ENCODE measurements around the gene NUP62.

NUP62 gene

DNA sequence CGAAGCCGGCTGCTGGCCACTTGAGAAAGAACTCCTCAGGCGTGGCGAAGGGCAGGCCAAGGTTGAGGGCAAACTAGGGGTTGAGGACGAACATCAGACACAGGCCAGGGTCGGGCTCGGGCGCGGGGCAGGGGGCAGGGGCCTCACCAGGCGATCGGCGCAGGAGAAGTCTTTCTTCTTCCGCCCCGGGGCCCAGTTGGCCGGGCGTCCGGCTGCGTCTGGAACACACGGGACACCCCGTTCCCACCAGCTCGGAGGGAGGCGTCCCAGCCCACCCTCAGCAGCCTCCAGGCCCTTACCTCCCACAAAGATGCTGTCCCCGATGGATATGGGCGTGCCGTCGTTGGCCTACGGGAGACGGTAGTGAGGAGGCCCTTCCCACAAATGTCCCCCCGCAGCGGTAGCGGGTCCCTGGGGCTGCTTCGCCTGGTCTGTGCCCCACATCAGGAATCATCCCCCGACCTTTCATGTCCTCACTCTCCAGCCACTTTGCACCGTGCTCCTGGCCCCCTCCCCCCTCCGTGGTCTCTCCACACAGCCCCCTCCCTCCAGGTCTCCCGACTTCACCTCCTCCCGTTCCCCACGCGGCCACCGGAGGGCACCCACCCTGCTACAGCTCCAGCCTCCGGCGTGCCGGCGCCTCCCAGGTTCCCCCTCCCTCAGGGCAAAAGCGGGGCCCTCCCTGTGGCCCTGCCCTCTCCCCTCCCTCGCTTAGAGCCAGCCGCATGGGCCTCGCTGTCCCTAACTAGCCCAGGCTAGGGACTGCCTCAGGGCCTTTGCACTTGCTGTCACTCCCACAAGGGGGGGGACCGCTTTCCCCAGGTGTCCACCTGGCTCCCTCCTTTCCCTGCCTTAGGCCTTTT is 66.7 kb downstream of the NUP62 start:
- Histone ChIP-seq H3K36me3 (ENCODE audit: control insufficient read depth in 5 of 5, insufficient read depth in 5 of 5, low read length in 5 of 5) (peaks cover 0 to 64% (median 52%) of the 10 kb centered on the region in 5 donors), H3K9me3 (ENCODE audit: control insufficient read depth in 5 of 5, low read length in 5 of 5) (no peaks in the 10 kb centered on the region), H3K27ac (ENCODE audit: low read depth, low read length) (no peak overlapping the region), H3K9ac (ENCODE audit: low read length in 5 of 5) (no peak overlapping the region), H3K4me1 (ENCODE audit: control insufficient read depth in 5 of 5, insufficient read depth in 5 of 5, low read length in 5 of 5) (peaks cover 0 to 34% (median 27%) of the 10 kb centered on the region in 5 donors), H3K4me3 (ENCODE audit: low read depth in 1 of 5, low read length in 5 of 5) (no peak overlapping the region), H3K27me3 (ENCODE audit: control insufficient read depth in 5 of 5, insufficient read depth in 4 of 5, low read length in 5 of 5) (no peaks in the 10 kb centered on the region)

DNA sequence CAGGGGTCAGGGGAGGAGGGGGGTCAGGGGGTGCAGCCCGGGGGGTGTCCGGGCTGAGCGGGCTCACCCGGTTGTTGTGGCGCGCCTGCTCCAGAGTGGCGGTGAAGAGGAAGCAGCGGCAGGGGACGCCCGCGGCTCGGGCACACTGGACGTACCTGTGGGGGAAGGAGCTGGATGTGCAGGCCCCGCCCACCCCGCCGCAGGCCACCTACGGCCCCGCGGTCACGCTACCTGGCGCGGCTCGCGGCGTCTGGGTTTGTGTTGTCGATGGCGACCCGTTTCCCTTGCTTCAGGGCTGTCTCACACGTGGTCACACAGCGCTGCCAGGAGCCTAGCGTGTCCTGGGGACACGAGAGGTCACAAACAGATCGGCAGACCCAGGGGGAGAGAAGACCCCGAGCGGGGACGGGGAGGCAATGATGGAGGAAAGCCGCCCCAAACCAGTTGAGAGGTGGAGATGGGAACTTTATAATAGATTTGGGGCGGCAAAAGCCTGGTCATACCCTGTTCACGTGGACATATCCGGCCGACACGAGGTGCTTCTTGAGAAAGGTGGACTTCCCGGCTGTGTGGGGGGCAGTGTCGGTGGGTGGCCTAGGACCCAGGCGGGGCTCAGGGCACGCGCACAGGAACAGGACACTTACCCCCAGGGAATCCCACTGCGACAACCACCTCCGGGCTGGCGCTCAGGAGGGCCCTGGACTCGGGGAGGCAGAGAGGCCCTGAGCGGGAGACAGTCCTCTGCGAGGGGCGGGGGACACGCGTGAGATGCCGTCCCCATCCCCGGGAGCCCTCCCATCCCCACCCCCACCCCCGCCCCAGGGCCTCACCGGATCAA is 67.5 kb downstream of the NUP62 start:
- no peak overlapping the region for H3K9ac ChIP-seq (ENCODE audit: low read length in 5 of 5)
- no peak overlapping the region for H3K4me3 ChIP-seq (ENCODE audit: low read depth in 1 of 5, low read length in 5 of 5)
- no peaks in the 10 kb centered on the region for H3K9me3 ChIP-seq (ENCODE audit: control insufficient read depth in 5 of 5, low read length in 5 of 5)
- H3K27me3 ChIP-seq (ENCODE audit: control insufficient read depth in 5 of 5, insufficient read depth in 4 of 5, low read length in 5 of 5), result no peaks in the 10 kb centered on the region
- peaks cover 0 to 27% (median 23%) of the 10 kb centered on the region in 5 donors for H3K4me1 ChIP-seq (ENCODE audit: control insufficient read depth in 5 of 5, insufficient read depth in 5 of 5, low read length in 5 of 5)
- peaks cover 0 to 73% (median 61%) of the 10 kb centered on the region in 5 donors for H3K36me3 ChIP-seq (ENCODE audit: control insufficient read depth in 5 of 5, insufficient read depth in 5 of 5, low read length in 5 of 5)
- H3K27ac ChIP-seq (ENCODE audit: low read depth, low read length), result no peak overlapping the region

DNA sequence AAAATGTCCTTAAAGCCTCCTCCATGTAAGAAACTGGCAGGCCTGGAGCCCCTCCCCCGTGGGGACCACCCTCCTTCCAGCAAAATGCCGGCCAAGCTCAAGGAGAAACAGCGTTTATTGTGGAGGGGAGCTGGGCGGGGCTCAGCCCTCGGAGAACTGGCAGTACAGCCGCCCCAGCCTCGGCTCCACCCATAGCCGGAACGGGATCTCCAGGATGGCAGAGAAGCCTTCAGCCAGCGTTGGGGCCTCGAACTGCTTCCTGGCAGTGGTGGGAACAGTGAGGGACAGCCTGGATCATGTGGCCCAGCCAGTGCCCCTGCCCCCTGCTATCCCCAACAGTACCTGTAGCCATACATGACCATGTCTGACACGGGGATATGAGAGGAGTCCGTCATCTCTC is 68.2 kb downstream of the NUP62 start:
- no peaks in the 10 kb centered on the region for H3K27me3 ChIP-seq (ENCODE audit: control insufficient read depth in 5 of 5, insufficient read depth in 4 of 5, low read length in 5 of 5)
- H3K36me3 ChIP-seq (ENCODE audit: control insufficient read depth in 5 of 5, insufficient read depth in 5 of 5, low read length in 5 of 5), result peaks cover 0 to 77% (median 68%) of the 10 kb centered on the region in 5 donors
- no peaks in the 10 kb centered on the region for H3K9me3 ChIP-seq (ENCODE audit: control insufficient read depth in 5 of 5, low read length in 5 of 5)
- H3K4me3 ChIP-seq (ENCODE audit: low read depth in 1 of 5, low read length in 5 of 5), result no peak overlapping the region
- H3K4me1 ChIP-seq (ENCODE audit: control insufficient read depth in 5 of 5, insufficient read depth in 5 of 5, low read length in 5 of 5), result peaks cover 0 to 20% (median 17%) of the 10 kb centered on the region in 5 donors
- H3K9ac ChIP-seq (ENCODE audit: low read length in 5 of 5), result no peak overlapping the region
- no peak overlapping the region for H3K27ac ChIP-seq (ENCODE audit: low read depth, low read length)

DNA sequence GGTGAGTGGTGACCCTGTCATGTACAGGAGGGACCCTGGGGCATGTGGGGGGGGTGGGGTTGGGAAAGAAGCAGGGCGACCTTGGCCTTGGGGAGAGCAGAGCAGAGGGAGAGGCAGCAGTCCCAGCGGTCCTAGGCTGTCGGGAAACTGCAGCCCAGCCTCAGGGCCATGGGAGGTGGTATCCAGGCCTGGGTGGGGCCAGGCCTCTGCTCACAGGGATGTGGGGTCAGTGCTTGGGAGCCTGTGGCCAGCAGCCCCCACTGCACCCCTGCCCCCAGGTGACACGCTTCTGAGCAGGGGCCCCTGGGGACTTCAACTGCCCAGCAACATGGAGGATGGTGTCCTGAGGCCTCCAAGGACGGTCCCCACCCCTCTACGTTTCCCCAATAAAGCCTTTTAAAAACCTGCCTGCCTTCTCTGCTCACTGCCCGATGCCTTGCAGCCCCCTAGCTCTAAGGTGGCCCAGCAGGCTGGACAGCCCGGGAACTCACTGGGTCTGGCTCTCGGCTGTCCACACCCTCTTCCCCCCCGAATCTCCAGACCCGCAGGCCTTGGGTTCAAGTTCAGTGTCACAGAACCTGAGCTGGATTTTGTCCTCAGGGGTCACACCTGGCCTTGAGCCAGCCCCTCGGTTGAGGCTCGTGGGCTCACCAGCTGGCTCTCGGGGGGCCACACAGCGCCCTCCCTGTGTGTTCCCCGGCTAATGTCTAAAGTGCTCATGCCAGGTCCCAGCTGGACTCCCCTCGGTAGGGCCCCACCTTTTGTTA is 68.8 kb downstream of the NUP62 start:
- Histone ChIP-seq H3K4me3 (ENCODE audit: low read depth in 1 of 5, low read length in 5 of 5) (no peak overlapping the region), H3K27me3 (ENCODE audit: control insufficient read depth in 5 of 5, insufficient read depth in 4 of 5, low read length in 5 of 5) (no peaks in the 10 kb centered on the region), H3K27ac (ENCODE audit: low read depth, low read length) (no peak overlapping the region), H3K4me1 (ENCODE audit: control insufficient read depth in 5 of 5, insufficient read depth in 5 of 5, low read length in 5 of 5) (peaks cover 0 to 18% (median 11%) of the 10 kb centered on the region in 5 donors), H3K36me3 (ENCODE audit: control insufficient read depth in 5 of 5, insufficient read depth in 5 of 5, low read length in 5 of 5) (peaks cover 0 to 83% (median 72%) of the 10 kb centered on the region in 5 donors), H3K9me3 (ENCODE audit: control insufficient read depth in 5 of 5, low read length in 5 of 5) (no peaks in the 10 kb centered on the region), H3K9ac (ENCODE audit: low read length in 5 of 5) (no peak overlapping the region)

DNA sequence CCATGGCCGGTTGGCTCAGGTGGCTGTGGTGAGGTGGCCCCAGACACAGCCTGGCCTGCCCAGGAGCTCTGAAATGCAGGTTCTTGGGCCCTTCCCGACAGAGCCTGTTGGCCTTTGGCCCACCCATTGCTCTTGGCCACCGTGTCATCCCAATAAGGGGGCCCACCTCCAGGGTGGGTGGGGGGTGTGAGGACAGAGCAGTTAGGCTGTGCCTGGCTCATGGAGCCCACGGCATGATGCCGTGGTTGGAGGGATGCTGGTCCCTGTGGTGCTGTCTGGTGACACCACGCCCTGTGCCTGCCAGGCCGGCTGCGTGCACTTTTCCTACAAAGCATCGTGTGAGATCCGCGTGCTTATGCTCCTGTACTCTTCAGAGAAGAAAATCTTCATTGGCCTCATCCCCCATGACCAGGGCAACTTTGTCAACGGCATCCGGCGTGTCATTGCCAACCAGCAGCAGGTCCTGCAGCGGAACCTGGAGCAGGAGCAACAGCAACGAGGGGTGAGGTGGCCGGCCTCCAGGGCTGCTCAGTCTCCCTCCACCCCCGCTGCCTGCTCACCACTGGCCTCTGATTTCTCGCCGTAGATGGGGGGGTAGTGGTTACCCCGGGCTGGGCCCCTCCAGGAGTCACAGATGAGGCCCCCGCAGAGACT is 69.5 kb downstream of the NUP62 start:
- H3K36me3 ChIP-seq (ENCODE audit: control insufficient read depth in 5 of 5, insufficient read depth in 5 of 5, low read length in 5 of 5), result peaks cover 0 to 89% (median 79%) of the 10 kb centered on the region in 5 donors
- peaks cover 0 to 13% (median 6%) of the 10 kb centered on the region in 5 donors for H3K4me1 ChIP-seq (ENCODE audit: control insufficient read depth in 5 of 5, insufficient read depth in 5 of 5, low read length in 5 of 5)
- H3K9ac ChIP-seq (ENCODE audit: low read length in 5 of 5), result no peak overlapping the region
- H3K4me3 ChIP-seq (ENCODE audit: low read depth in 1 of 5, low read length in 5 of 5), result no peak overlapping the region
- H3K27ac ChIP-seq (ENCODE audit: low read depth, low read length), result no peak overlapping the region
- no peaks in the 10 kb centered on the region for H3K9me3 ChIP-seq (ENCODE audit: control insufficient read depth in 5 of 5, low read length in 5 of 5)
- no peaks in the 10 kb centered on the region for H3K27me3 ChIP-seq (ENCODE audit: control insufficient read depth in 5 of 5, insufficient read depth in 4 of 5, low read length in 5 of 5)

DNA sequence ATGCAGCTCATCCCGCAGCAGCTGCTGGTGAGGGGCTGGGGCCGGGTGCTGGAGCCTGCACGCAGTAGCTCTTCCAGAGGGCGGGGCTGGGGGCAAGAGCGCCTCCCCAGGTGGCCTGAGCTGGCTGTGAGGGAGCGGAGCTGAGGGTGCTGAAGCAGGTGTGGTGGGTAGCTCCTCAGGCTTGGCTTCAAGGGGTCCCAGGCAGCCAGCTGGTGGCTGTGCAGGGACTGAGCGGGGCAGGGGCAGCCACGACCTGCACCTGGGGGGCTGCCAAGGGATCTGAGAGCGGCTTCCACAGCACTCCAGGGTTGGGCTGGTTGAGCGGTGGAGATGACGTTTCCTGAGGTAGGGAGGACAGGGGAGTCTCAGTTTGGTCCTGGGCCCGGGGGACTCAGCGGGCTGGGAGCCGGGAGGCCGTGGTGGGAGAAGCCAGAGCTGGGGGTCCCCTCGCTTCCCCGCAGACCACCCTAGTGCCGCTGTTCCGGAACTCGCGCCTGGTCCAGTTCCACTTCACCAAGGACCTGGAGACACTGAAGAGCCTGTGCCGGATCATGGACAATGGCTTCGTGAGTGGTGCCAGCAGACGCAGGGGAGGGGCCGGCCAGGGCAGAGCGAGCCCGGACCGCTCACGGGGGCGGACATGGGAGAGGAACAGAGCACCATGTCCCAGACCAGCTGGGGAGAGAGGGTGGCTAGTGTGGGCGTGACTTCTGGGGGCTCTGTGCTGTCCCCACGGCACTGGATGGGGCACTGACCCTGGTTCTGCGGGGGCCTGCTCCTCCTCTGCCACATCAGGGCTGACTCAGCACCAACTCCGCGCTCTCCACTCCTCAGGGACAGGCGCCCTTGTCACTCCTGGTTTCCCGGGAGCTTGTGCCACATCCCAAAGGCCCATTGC is 71.0 kb downstream of the NUP62 start:
- Histone ChIP-seq H3K4me1 (ENCODE audit: control insufficient read depth in 5 of 5, insufficient read depth in 5 of 5, low read length in 5 of 5) (peaks cover 0 to 24% (median 11%) of the 10 kb centered on the region in 5 donors), H3K27ac (ENCODE audit: low read depth, low read length) (no peak overlapping the region)

DNA sequence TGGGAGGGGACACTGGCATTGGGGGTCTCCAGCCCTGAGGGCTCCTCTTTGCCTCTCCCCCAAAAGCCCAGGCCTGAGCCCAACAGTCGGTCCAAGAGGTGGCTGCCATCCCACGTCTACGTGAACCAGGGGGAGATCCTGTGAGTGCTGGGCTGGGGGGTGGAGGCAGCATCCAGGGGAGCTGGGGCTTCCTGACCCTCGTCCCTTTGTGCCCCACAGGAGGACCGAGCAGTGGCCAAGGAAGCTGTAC is 71.5 kb downstream of the NUP62 start:
- H3K9me3 ChIP-seq (ENCODE audit: control insufficient read depth in 5 of 5, low read length in 5 of 5), result no peaks in the 10 kb centered on the region
- H3K4me3 ChIP-seq (ENCODE audit: low read depth in 1 of 5, low read length in 5 of 5), result no peak overlapping the region
- H3K27ac ChIP-seq (ENCODE audit: low read depth, low read length), result no peak overlapping the region
- peaks cover 0 to 79% (median 71%) of the 10 kb centered on the region in 5 donors for H3K36me3 ChIP-seq (ENCODE audit: control insufficient read depth in 5 of 5, insufficient read depth in 5 of 5, low read length in 5 of 5)
- peaks cover 0 to 28% (median 15%) of the 10 kb centered on the region in 5 donors for H3K4me1 ChIP-seq (ENCODE audit: control insufficient read depth in 5 of 5, insufficient read depth in 5 of 5, low read length in 5 of 5)
- H3K27me3 ChIP-seq (ENCODE audit: control insufficient read depth in 5 of 5, insufficient read depth in 4 of 5, low read length in 5 of 5), result no peaks in the 10 kb centered on the region
- no peak overlapping the region for H3K9ac ChIP-seq (ENCODE audit: low read length in 5 of 5)

More for the DNA sequence above, 71.0 kb downstream of the NUP62 start:
- Histone ChIP-seq H3K27me3 (ENCODE audit: control insufficient read depth in 5 of 5, insufficient read depth in 4 of 5, low read length in 5 of 5) (no peaks in the 10 kb centered on the region), H3K4me3 (ENCODE audit: low read depth in 1 of 5, low read length in 5 of 5) (no peak overlapping the region), H3K36me3 (ENCODE audit: control insufficient read depth in 5 of 5, insufficient read depth in 5 of 5, low read length in 5 of 5) (peaks cover 0 to 83% (median 75%) of the 10 kb centered on the region in 5 donors), H3K9ac (ENCODE audit: low read length in 5 of 5) (no peak overlapping the region), H3K9me3 (ENCODE audit: control insufficient read depth in 5 of 5, low read length in 5 of 5) (no peaks in the 10 kb centered on the region)

DNA sequence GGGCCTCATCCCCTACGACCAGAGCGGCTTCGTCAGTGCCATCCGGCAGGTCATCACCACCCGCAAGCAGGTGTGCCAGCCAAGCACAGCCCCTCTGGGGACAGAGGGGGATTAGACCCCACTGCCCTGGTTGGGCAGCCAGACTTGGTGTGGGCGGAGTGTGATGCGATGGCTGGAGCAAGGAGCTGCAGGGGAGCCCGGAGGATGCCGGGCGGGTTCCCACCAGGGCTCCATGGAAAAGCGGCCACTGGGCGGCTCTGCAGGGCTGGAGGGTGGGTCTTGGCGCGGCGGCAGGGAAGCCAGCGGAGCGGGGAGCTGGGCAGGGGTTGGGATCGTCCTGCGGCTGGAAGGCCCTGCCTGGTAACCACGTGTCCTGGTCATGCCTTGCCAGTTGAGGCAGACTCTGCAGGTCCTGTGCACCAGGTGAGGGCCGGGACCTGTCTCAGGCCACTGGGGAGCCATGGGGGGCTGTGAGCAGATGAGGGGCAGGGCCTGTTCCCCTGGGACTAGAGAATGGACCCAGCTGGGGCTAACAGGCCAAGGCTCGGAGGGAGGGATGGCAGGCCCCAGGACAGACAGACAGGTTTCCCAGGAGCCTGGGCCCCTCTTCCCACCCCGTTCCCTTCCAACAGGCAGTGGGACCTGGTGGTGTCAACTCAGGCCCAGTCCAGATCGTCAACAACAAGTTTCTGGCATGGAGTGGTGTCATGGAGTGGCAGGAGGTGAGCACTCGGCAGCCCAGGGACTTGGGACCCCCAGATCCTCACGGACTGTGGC is 72.1 kb downstream of the NUP62 start:
- Histone ChIP-seq H3K27me3 (ENCODE audit: control insufficient read depth in 5 of 5, insufficient read depth in 4 of 5, low read length in 5 of 5) (no peaks in the 10 kb centered on the region), H3K4me1 (ENCODE audit: control insufficient read depth in 5 of 5, insufficient read depth in 5 of 5, low read length in 5 of 5) (peaks cover 3 to 33% (median 20%) of the 10 kb centered on the region in 5 donors), H3K9me3 (ENCODE audit: control insufficient read depth in 5 of 5, low read length in 5 of 5) (no peaks in the 10 kb centered on the region), H3K9ac (ENCODE audit: low read length in 5 of 5) (no peak overlapping the region), H3K4me3 (ENCODE audit: low read depth in 1 of 5, low read length in 5 of 5) (no peak overlapping the region), H3K27ac (ENCODE audit: low read depth, low read length) (no peak overlapping the region), H3K36me3 (ENCODE audit: control insufficient read depth in 5 of 5, insufficient read depth in 5 of 5, low read length in 5 of 5) (peaks cover 0 to 77% (median 67%) of the 10 kb centered on the region in 5 donors)

Data from subcutaneous abdominal adipose tissue (tissue), 5 donors.